HEK293 (cell line): ENCODE data around the gene ACCSL.

Experiments
- CTCF ChIA-PET: fragments of 350-600 bp; formaldehyde crosslinking; extraction: SDS; loops from one replicate; lab custom pipeline; 2021; ENCODE audit warnings: antibody characterized with exemption; lab: Yijun Ruan, JAX
- POLR2A ChIA-PET: fragments of 300-600 bp; formaldehyde crosslinking; extraction: SDS; loops from one replicate; lab custom pipeline; 2020; ENCODE audit warnings: antibody characterized with exemption, inconsistent platforms; lab: Yijun Ruan, JAX
- H3K27ac ChIP-seq: fragments of 200-500 bp; sonication (Bioruptor generic); 2 replicates; pipeline ENCODE4 v1.5.1; 2014; ENCODE audit warnings: low read depth, low read length, control low read depth, inconsistent platforms; ENCODE audit errors: extremely low read depth
- H3K36me3 ChIP-seq, 2 experiments: fragments of 200-500 bp in 1 of 2; sonication (Bioruptor generic) in 1 of 2; 1 replicate in 1 of 2; 2 replicates in 1 of 2; pipeline ENCODE4 v1.5.1; 2014 to 2017; ENCODE audit warnings: inconsistent platforms in 2 of 2, low read length in 2 of 2; ENCODE audit not compliant: control insufficient read depth in 2 of 2, insufficient read depth in 1 of 2
- H3K4me1 ChIP-seq: fragments of 200-500 bp; sonication (Bioruptor generic); 2 replicates; pipeline ENCODE4 v1.5.1; 2014; ENCODE audit warnings: mild to moderate bottlenecking, low read length, inconsistent platforms; ENCODE audit not compliant: control insufficient read depth, insufficient read depth
- H3K4me3 ChIP-seq: 2 replicates; pipeline ENCODE4 v1.5.1; 2011; ENCODE audit warnings: low read depth, mild to moderate bottlenecking, control low read depth, low read length, moderate library complexity
- H3K9me3 ChIP-seq: fragments of 200-500 bp; sonication (Bioruptor generic); 2 replicates; pipeline ENCODE4 v1.5.1; 2014; ENCODE audit warnings: low read depth, low read length, inconsistent platforms; ENCODE audit not compliant: control insufficient read depth, insufficient read depth
- AEBP2 ChIP-seq: fragments of 450-650 bp; formaldehyde crosslinking; IDR thresholded peaks from 2 replicates; pipeline ENCODE4 v1.5.1; 2016; ENCODE audit warnings: missing biosample characterization, missing genetic modification characterization, borderline replicate concordance
- FEZF1 ChIP-seq: fragments of 450-650 bp; formaldehyde crosslinking; IDR thresholded peaks from 2 replicates; pipeline ENCODE4 v1.5.1; 2016; ENCODE audit warnings: missing biosample characterization, missing genetic modification characterization
- MYNN ChIP-seq: fragments of 450-650 bp; formaldehyde crosslinking; IDR thresholded peaks from 2 replicates; pipeline ENCODE4 v1.5.1; 2016; ENCODE audit warnings: missing biosample characterization, missing genetic modification characterization, borderline replicate concordance
- PBX3 ChIP-seq: sonication (generic); formaldehyde crosslinking; IDR thresholded peaks from 2 replicates; pipeline ENCODE4 v1.8.1; 2022; ENCODE audit warnings: mild to moderate bottlenecking, moderate library complexity, missing genetic modification reagents
- PRDM6 ChIP-seq: fragments of 450-650 bp; formaldehyde crosslinking; IDR thresholded peaks from 2 replicates; pipeline ENCODE4 v1.5.1; 2017; ENCODE audit warnings: missing biosample characterization, missing genetic modification characterization
- SALL2 ChIP-seq: fragments of 450-650 bp; formaldehyde crosslinking; IDR thresholded peaks from 2 replicates; pipeline ENCODE4 v1.5.0; 2017; ENCODE audit warnings: missing biosample characterization, mild to moderate bottlenecking, missing genetic modification characterization, borderline replicate concordance
- ZBTB10 ChIP-seq: fragments of 450-650 bp; formaldehyde crosslinking; IDR thresholded peaks from 2 replicates; pipeline ENCODE4 v1.5.1; 2016; ENCODE audit warnings: missing biosample characterization, missing genetic modification characterization
- ZBTB48 ChIP-seq: fragments of 450-650 bp; formaldehyde crosslinking; IDR thresholded peaks from 2 replicates; pipeline ENCODE4 v1.5.1; 2016; ENCODE audit warnings: missing biosample characterization, missing genetic modification characterization
- ZNF121 ChIP-seq: fragments of 450-650 bp; formaldehyde crosslinking; IDR thresholded peaks from 2 replicates; pipeline ENCODE4 v1.5.1; 2016; ENCODE audit warnings: missing biosample characterization, missing genetic modification characterization
- ZNF132 ChIP-seq: fragments of 450-650 bp; formaldehyde crosslinking; IDR thresholded peaks from 2 replicates; pipeline ENCODE4 v1.5.1; 2017; ENCODE audit warnings: missing biosample characterization, missing genetic modification characterization, borderline replicate concordance
- ZNF2 ChIP-seq: fragments of 450-650 bp; formaldehyde crosslinking; IDR thresholded peaks from 2 replicates; pipeline ENCODE4 v1.5.1; 2016; ENCODE audit warnings: missing biosample characterization, missing genetic modification characterization
- ZNF280C ChIP-seq: fragments of 450-650 bp; formaldehyde crosslinking; IDR thresholded peaks from 2 replicates; pipeline ENCODE4 v1.5.1; 2016; ENCODE audit warnings: missing biosample characterization, missing genetic modification characterization
- ZNF324 ChIP-seq: fragments of 450-650 bp; formaldehyde crosslinking; IDR thresholded peaks from 2 replicates; pipeline ENCODE4 v1.5.1; 2016; ENCODE audit warnings: missing biosample characterization, missing genetic modification characterization
- ZNF416 ChIP-seq: fragments of 450-650 bp; formaldehyde crosslinking; IDR thresholded peaks from 2 replicates; pipeline ENCODE4 v1.5.1; 2016; ENCODE audit warnings: missing biosample characterization, missing genetic modification characterization
- ZNF423 ChIP-seq: fragments of 450-650 bp; formaldehyde crosslinking; IDR thresholded peaks from 2 replicates; pipeline ENCODE4 v1.5.1; 2016; ENCODE audit warnings: missing biosample characterization, missing genetic modification characterization
- ZNF600 ChIP-seq: fragments of 450-650 bp; formaldehyde crosslinking; IDR thresholded peaks from 2 replicates; pipeline ENCODE4 v1.5.1; 2016; ENCODE audit warnings: missing biosample characterization, missing genetic modification characterization
- ZNF624 ChIP-seq: fragments of 450-650 bp; formaldehyde crosslinking; IDR thresholded peaks from 2 replicates; pipeline ENCODE4 v1.5.1; 2017; ENCODE audit warnings: missing biosample characterization, missing genetic modification characterization
- ZNF707 ChIP-seq: fragments of 450-650 bp; formaldehyde crosslinking; IDR thresholded peaks from 2 replicates; pipeline ENCODE4 v1.5.1; 2016; ENCODE audit warnings: missing biosample characterization, missing genetic modification characterization

The ACCSL gene

GRCh38 chr11:44000731-44001130, 47.0 kb upstream of the ACCSL start:
- no peaks in the 10 kb centered on the region for H3K4me1 ChIP-seq
- H3K9me3 ChIP-seq, result no peaks in the 10 kb centered on the region
- no peak overlapping the region for H3K27ac ChIP-seq
- H3K36me3 ChIP-seq, result no peaks in the 10 kb centered on the region
- H3K4me3 ChIP-seq, result no peak overlapping the region
- ChIA-PET POLR2A (no interaction called here), CTCF (interaction anchor here (0.6 kb wide), 1 partner anchor 23 kb away, joined by 3 read pairs; no protein-coding TSS in a partner anchor)
- TF ChIP-seq ZNF600 (tag by site-specific recombination), result no peak
- TF ChIP-seq ZNF280C (tag by site-specific recombination), result no peak
- TF ChIP-seq ZNF423 (tag by site-specific recombination), result no peak
- TF ChIP-seq ZNF324 (tag by site-specific recombination), result no peak
- no peak for TF ChIP-seq SALL2 (tag by site-specific recombination)
- no peak for TF ChIP-seq ZNF121 (tag by site-specific recombination)
- TF ChIP-seq PBX3 (CRISPR knock-in tag), result no peak
- no peak for TF ChIP-seq ZNF132 (tag by site-specific recombination)
- no peak for TF ChIP-seq FEZF1 (tag by site-specific recombination)
- no peak for TF ChIP-seq ZNF707 (tag by site-specific recombination)
- TF ChIP-seq ZNF416 (tag by site-specific recombination), result no peak
- TF ChIP-seq ZBTB48 (tag by site-specific recombination), result no peak
- TF ChIP-seq ZNF2 (tag by site-specific recombination), result no peak
- no peak for TF ChIP-seq ZNF624 (tag by site-specific recombination)
- TF ChIP-seq ZBTB10 (tag by site-specific recombination), result no peak
- TF ChIP-seq MYNN (tag by site-specific recombination), result no peak
- no peak for TF ChIP-seq PRDM6 (tag by site-specific recombination)
- no peak for TF ChIP-seq AEBP2 (tag by site-specific recombination)
- TF ChIP-seq, all 188 proteins: peak for 0
